AG04449 (cell line): ENCODE data around the gene GDPD5.

Experiments
- CTCF ChIA-PET: fragments of 350-600 bp; formaldehyde crosslinking; extraction: SDS; loops from one replicate; lab custom pipeline; 2021; ENCODE audit warnings: antibody characterized with exemption; lab: Yijun Ruan, JAX
- POLR2A ChIA-PET: fragments of 400-600, 350-600 bp; formaldehyde crosslinking; extraction: SDS; loops from one replicate; lab custom pipeline; 2020; ENCODE audit warnings: antibody characterized with exemption, inconsistent platforms; lab: Yijun Ruan, JAX
- DNase-seq: peaks from one replicate; pipeline ENCODE4 v3.0.0-alpha.2; 2010; ENCODE audit warnings: low read depth, low spot score
- H3K4me3 ChIP-seq: 2 replicates; pipeline ENCODE4 v1.5.1; 2011; ENCODE audit warnings: low read depth, mild to moderate bottlenecking, control low read depth, low read length
- TF ChIP-seq, protein P1 (sequence below): IDR thresholded peaks from one replicate; pipeline ENCODE4 v1.5.1; 2011; ENCODE audit warnings: mild to moderate bottlenecking, moderate library complexity, low read length, control low read depth, inconsistent platforms; ENCODE audit not compliant: insufficient read depth; ENCODE audit errors: missing control alignments

Gene GDPD5

DNA sequence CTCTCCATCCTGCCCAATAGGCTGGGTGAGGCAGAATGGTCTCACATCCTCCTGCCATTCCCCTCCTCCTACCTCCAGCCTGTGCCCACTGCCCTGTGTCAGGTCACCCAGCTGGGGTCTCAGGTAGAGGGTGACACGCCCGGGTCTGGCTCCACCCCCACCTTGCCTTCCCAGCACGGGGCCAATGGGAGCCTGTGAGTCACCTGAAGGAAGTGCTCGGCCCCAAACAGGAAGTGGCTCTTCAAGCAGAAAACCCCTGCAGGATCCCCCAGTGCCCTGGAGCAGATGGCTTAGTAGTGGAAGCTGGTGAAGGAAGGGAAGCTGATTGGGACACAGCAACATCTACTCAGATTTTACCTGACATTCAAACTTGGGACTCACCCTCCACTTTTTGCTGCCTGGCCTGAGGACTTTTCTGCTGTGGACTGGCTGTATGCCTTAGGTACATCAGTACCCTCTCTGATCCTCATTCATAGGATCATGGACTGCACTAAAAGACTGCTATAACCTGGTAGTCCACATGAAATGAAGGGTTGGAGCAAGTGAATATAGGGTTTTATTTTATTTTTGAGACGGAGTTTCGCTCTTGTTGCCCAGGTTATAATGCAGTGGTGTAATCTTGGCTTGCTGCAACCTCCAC, 33.4 kb downstream of the GDPD5 start:
- H3K4me3 ChIP-seq, result no peak overlapping the region
- no peak for DNase-seq
- TF ChIP-seq, protein P1, sequence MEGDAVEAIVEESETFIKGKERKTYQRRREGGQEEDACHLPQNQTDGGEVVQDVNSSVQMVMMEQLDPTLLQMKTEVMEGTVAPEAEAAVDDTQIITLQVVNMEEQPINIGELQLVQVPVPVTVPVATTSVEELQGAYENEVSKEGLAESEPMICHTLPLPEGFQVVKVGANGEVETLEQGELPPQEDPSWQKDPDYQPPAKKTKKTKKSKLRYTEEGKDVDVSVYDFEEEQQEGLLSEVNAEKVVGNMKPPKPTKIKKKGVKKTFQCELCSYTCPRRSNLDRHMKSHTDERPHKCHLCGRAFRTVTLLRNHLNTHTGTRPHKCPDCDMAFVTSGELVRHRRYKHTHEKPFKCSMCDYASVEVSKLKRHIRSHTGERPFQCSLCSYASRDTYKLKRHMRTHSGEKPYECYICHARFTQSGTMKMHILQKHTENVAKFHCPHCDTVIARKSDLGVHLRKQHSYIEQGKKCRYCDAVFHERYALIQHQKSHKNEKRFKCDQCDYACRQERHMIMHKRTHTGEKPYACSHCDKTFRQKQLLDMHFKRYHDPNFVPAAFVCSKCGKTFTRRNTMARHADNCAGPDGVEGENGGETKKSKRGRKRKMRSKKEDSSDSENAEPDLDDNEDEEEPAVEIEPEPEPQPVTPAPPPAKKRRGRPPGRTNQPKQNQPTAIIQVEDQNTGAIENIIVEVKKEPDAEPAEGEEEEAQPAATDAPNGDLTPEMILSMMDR, result no peak
- CTCF ChIA-PET, result interaction anchor here (3.5 kb wide), 1 partner anchor 16 kb away, joined by 17 read pairs; no protein-coding TSS in a partner anchor
- POLR2A ChIA-PET, result no interaction called here

DNA sequence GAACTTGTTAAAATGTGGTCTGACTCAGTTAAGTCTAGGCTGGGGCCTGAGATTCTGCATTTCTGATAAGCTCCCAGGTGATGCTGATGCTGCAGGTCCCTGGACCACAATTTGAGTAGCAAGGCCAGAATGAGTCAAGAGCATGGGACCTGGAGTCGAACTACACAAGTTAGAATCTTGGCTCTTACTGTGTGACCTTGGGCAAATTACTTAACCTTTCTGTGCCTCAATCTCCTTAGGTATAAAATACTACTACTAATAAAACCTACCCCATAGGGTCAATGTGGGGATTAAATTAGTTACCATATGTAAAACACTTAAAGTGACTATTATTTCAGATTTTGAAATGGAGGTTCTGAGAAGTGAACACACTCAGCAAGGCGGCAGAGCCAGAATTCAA, 34.3 kb downstream of the GDPD5 start:
- TF ChIP-seq, protein P1, result no peak
- H3K4me3 ChIP-seq, result no peak overlapping the region
- ChIA-PET CTCF (interaction anchor here (3.5 kb wide), 1 partner anchor 15 kb away, joined by 17 read pairs; no protein-coding TSS in a partner anchor), POLR2A (interaction anchor here (0.6 kb wide), 1 partner anchor 29 kb away, joined by 3 read pairs; no protein-coding TSS in a partner anchor)
- DNase-seq, result no peak

DNA sequence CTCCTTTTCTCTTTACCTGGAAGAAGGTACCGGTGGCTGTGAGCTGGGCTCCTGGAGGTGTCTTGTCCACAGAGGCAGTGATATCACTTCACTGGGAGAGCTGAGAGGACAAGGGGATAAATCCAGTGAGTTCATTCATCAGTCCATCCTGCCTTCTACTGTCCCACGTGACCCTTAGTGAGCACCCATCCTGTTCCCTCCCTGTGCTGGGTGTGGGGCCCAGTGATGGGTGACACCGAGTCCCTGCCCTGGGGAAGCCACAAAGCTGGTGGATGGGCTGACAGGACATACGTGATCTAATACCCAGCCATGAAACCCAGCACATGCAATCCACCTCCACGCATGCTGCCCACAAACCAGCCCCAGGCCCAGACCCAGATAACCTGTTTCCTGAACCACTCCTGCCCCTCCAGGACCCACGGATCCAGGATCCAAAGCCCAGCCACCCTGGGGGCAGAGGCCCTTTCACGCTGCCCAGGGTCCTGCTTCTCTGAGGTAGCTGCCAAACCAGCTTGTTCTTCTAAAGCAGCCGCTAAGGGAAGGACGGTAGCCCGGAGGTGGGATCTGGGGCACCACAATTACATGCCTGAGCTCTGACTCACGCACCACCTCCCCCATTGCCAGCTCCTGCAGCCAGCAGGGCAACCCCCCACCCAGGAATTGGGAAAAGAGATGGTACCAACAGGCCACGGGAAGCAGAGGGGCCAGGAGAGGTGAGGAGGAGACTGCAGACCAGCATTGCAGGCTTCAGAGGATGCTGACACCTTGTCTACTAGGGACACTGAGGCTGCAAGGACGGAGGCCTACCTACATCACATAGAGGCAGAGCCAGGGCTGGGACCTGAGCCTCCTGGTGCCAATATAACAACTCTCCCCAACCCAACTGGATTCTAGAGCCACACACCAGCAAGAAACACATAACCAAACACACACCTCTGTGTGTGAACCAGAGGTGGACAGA, 35.2 kb downstream of the GDPD5 start:
- no peak overlapping the region for H3K4me3 ChIP-seq
- ChIA-PET CTCF (interaction anchor here (0.9 to 3.5 kb wide), 5 partner anchors 14 to 216 kb away, joined by 3 to 17 read pairs (median 5); partner anchors contain the start of gene GDPD5), POLR2A (interaction anchor here (0.6 to 1.3 kb wide), 3 partner anchors 9 to 30 kb away, joined by 3 to 7 read pairs (median 6); no protein-coding TSS in a partner anchor)
- TF ChIP-seq, protein P1, result no peak
- no peak for DNase-seq

DNA sequence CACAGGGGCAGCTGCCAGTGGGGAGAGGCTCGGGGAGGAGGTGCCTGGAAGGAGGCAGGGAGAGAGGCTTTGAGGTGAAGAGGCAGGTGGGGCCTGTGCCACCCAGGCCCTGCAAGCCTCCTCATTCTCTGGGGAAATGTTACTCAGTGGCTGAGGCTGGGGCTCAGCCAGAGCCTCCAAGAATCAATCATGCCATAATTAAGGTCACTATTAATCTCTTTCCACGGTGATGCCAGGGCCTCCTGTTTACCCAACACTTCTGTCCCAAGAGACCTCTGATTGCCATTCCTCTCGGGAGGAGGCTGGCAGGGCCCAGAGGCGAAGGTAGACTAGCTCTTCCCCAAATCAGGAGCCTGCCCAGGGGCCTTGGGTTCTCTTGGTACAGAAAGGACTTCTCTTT, 38.4 kb downstream of the GDPD5 start:
- H3K4me3 ChIP-seq, result no peak overlapping the region
- ChIA-PET CTCF (no interaction called here), POLR2A (no interaction called here)
- DNase-seq, result no peak
- TF ChIP-seq, protein P1, result no peak

DNA sequence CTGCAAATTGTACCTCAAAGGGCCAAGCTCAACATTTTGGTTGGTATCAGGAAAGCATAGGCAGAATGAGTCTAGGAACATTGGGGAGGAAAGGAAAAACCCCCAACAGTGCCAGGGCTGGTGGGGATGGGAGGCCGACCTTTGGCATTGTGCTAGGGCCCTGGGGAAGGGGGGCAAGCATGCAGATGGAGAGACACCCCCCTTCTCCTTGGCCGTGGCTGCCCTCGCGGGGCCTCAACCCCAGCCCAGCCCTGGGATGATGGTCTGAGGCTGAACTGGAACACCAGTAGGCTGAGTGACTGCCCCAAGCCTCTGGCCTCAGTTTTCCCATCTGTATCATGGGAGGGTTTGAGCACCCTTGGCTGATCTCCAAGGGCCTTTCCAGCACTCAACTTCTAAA, 40.0 kb downstream of the GDPD5 start:
- CTCF ChIA-PET, result interaction anchor here (0.9 kb wide), 1 partner anchor 9 kb away, joined by 4 read pairs; no protein-coding TSS in a partner anchor
- TF ChIP-seq, protein P1, result no peak
- POLR2A ChIA-PET, result no interaction called here
- DNase-seq, result no peak
- no peak overlapping the region for H3K4me3 ChIP-seq
